Pancreas (tissue), 10 donors: ENCODE data around the gene EYA4. TPM values are rescaled to one million over a fixed set of nuclear protein-coding genes. Genes with fewer than 3 reads are reported as not detected.

ENCODE experiments used
- ATAC-seq, 4 donors: fragments of 200-7000 bp; cut with Tn5 transposase; one replicate each; pipeline versions ENCODE4 v1.8.0 to v1.9.1; 2020; ENCODE audit warnings: mild to moderate bottlenecking in 4 of 4, moderate library complexity in 4 of 4
- DNase-seq, 6 donors: peaks; one replicate each; pipeline ENCODE4 v3.0.0-alpha.2; 2020
- FAIRE-seq: peaks from 2 replicates; lab custom pipeline; 2012; peaks lifted over from hg19 to GRCh38; lab: Jason Lieb, UNC
- H3K27ac ChIP-seq, 4 donors: fragments of 200-600 bp; sonication (generic); 1 replicate in 3 of 4; 2 replicates in 1 of 4; pipeline versions ENCODE4 v1.5.0 to v1.8.0; 2020
- H3K27me3 ChIP-seq, 4 donors: fragments of 200-600 bp; one replicate each; pipeline ENCODE4 v1.8.0; 2021
- H3K36me3 ChIP-seq, 3 donors: fragments of 200-600 bp; sonication (generic) in 1 of 3; one replicate each; pipeline versions ENCODE4 v1.5.0 to v1.8.0; 2020 to 2021
- H3K4me1 ChIP-seq, 3 donors: fragments of 200-600 bp; one replicate each; pipeline ENCODE4 v1.8.0; 2021
- H3K4me3 ChIP-seq, 4 donors: fragments of 200-600 bp; sonication (generic) in 2 of 4; one replicate each; pipeline versions ENCODE4 v1.5.0 to v1.8.0; 2020 to 2021
- H3K9me3 ChIP-seq, 4 donors: fragments of 200-600 bp; one replicate each; pipeline ENCODE4 v1.8.0; 2021
- CTCF ChIP-seq, 4 donors: fragments of 200-600 bp; sonication (generic) in 3 of 4; IDR thresholded peaks; one replicate each; pipeline versions ENCODE4 v1.5.0 to v1.8.0; 2021; ENCODE audit warnings: antibody characterized with exemption in 4 of 4
- WGBS, 2 donors: extraction: QIAGEN DNeasy Blood & Tissue Kit; methylation state at CpG; one replicate each; pipeline ENCODE4 v1.1.7; 2013; 5-methylcytosine and 5-hydroxymethylcytosine counted together
- intact Hi-C, 3 donors: fragments of 100-400 bp; cut with DNase I; formaldehyde crosslinking; loops; one replicate each; pipeline versions ENCODE4 v1.11.1 to v1.14.2; 2022
- polyA plus RNA-seq, 2 donors: library from polyadenylated mRNA; stranded (reverse); fragments of 200-250 nt; gene quantifications; one replicate each; pipeline ENCODE4 v1.2.3, GENCODE V29; 2013
- total RNA-seq, 6 donors: library from RNA; stranded (reverse); fragmentation: NEBNext Ultra II Directional in 4 of 6; extraction: Animal tissue kit (Norgen Biotek cat#: 25700) in 4 of 6; gene quantifications; one replicate each; pipeline versions ENCODE4 v1.2.1 to v1.2.4, GENCODE V29; 2021 to 2023
- donor health status: healthy with polysubstance abuse.
- donor health status: DM: no; HTN: no; CAD: no; lungs with moderate emphysema.
- donor health status: DM: no; HTN: no; CAD: no.
- donor health status: control.
- donor health status: control.
- donor health status: Bipolar disorder and iron deficiency.
- donor health status: DM: yes; HTN: yes; CAD: no.
- donor health status: DM: no; HTN: no; CAD: no.
- donor health status: DM: no; HTN: no; CAD: no.
- donor health status: DM: yes; HTN: yes; CAD: no.

EYA4 gene
- total and polyA plus RNA-seq, 8 donors: 0.08 to 1.3 (median 0.19) TPM

- no peak for DNase-seq
- no peaks in the 10 kb centered on the region for H3K9me3 ChIP-seq
- no peak overlapping the region for H3K4me3 ChIP-seq
- ATAC-seq: no peak
- no peak for TF ChIP-seq CTCF (IDR thresholded peaks at IDR 0.05)
- H3K27ac ChIP-seq: no peak overlapping the region
- FAIRE-seq: no peak
- intact Hi-C loops: no loop called here
- H3K36me3 ChIP-seq: no peaks in the 10 kb centered on the region
- H3K4me1 ChIP-seq: no peaks in the 10 kb centered on the region
- H3K27me3 ChIP-seq: no peaks in the 10 kb centered on the region
- 56 to 76% methylated on average over 4 of the region's 4 CpGs for WGBS, 2 donors
Observed at GRCh38 chr6:133202610-133203343, 38.4 kb upstream of the EYA4 start.

GRCh38 chr6:133203344-133203697, 37.8 kb upstream of the EYA4 start:
- no peak for TF ChIP-seq CTCF (IDR thresholded peaks at IDR 0.05)
- DNase-seq: no peak
- WGBS, 2 donors: 62 to 68% methylated on average over 5 of the region's 5 CpGs
- H3K27me3 ChIP-seq: no peaks in the 10 kb centered on the region
- H3K4me1 ChIP-seq: no peaks in the 10 kb centered on the region
- no peak overlapping the region for H3K27ac ChIP-seq
- intact Hi-C loops: no loop called here
- no peak for FAIRE-seq
- H3K36me3 ChIP-seq: no peaks in the 10 kb centered on the region
- no peaks in the 10 kb centered on the region for H3K9me3 ChIP-seq
- no peak overlapping the region for H3K4me3 ChIP-seq
- ATAC-seq: no peak

GRCh38 chr6:133205304-133205703, 35.9 kb upstream of the EYA4 start:
- ATAC-seq (no peak), FAIRE-seq (no peak), DNase-seq (no peak)
- Histone ChIP-seq H3K27me3 (no peaks in the 10 kb centered on the region), H3K4me3 (no peak overlapping the region), H3K36me3 (no peaks in the 10 kb centered on the region), H3K9me3 (no peaks in the 10 kb centered on the region), H3K27ac (no peak overlapping the region), H3K4me1 (no peaks in the 10 kb centered on the region)
- intact Hi-C loops: no loop called here
- TF ChIP-seq CTCF (IDR thresholded peaks at IDR 0.05): no peak

GRCh38 chr6:133206942-133207341, 34.2 kb upstream of the EYA4 start:
- no peak for FAIRE-seq
- DNase-seq: no peak
- no peak overlapping the region for H3K4me3 ChIP-seq
- H3K4me1 ChIP-seq: no peaks in the 10 kb centered on the region
- no peaks in the 10 kb centered on the region for H3K9me3 ChIP-seq
- no peaks in the 10 kb centered on the region for H3K27me3 ChIP-seq
- TF ChIP-seq CTCF (IDR thresholded peaks at IDR 0.05): no peak
- H3K27ac ChIP-seq: no peak overlapping the region
- no peaks in the 10 kb centered on the region for H3K36me3 ChIP-seq
- ATAC-seq: no peak
- intact Hi-C loops: no loop called here
- 67 to 70% methylated on average over 5 of the region's 5 CpGs for WGBS, 2 donors

- Histone ChIP-seq H3K4me1 (no peaks in the 10 kb centered on the region), H3K9me3 (no peaks in the 10 kb centered on the region), H3K27me3 (no peaks in the 10 kb centered on the region), H3K36me3 (no peaks in the 10 kb centered on the region), H3K4me3 (no peak overlapping the region), H3K27ac (no peak overlapping the region)
- FAIRE-seq (no peak), ATAC-seq (no peak), DNase-seq (no peak)
- intact Hi-C loops: no loop called here
- TF ChIP-seq CTCF (IDR thresholded peaks at IDR 0.05): no peak
Observed at GRCh38 chr6:133207754-133208153, 33.4 kb upstream of the EYA4 start.
